Cardiac muscle cell (in vitro differentiated cells and primary cell): ENCODE data around the gene GLTPD2. TPM values are rescaled to one million over a fixed set of nuclear protein-coding genes. Genes with fewer than 3 reads are reported as not detected.

ENCODE experiments used
- DNase-seq, 2 donors: peaks; one replicate each; pipeline versions ENCODE4 v3.0.0 to v3.0.0-alpha.2; 2010 to 2017; ENCODE audit warnings: low read depth in 1 of 2, low spot score in 1 of 2
- H3K27ac ChIP-seq: fragments of 200-600 bp; sonication (generic); 2 replicates; pipeline ENCODE4 v1.5.1; 2016
- H3K27me3 ChIP-seq: fragments of 200-600 bp; sonication (generic); 2 replicates; pipeline ENCODE4 v1.6.0; 2016; ENCODE audit warnings: control low read depth
- H3K36me3 ChIP-seq: fragments of 200-600 bp; sonication (generic); 2 replicates; pipeline ENCODE4 v1.5.1; 2016; ENCODE audit warnings: control low read depth
- H3K4me1 ChIP-seq: fragments of 200-600 bp; sonication (generic); 2 replicates; pipeline ENCODE4 v1.8.1; 2017; ENCODE audit warnings: low read depth, mild to moderate bottlenecking, mixed run types
- H3K4me3 ChIP-seq: fragments of 200-600 bp; sonication (generic); 2 replicates; pipeline ENCODE4 v1.5.1; 2016; ENCODE audit warnings: mild to moderate bottlenecking
- H3K9me3 ChIP-seq: fragments of 200-600 bp; sonication (generic); 2 replicates; pipeline ENCODE4 v1.5.1; 2017; ENCODE audit warnings: low read depth, mild to moderate bottlenecking, control low read depth
- polyA plus RNA-seq: library from polyadenylated mRNA; unstranded; fragments of >200 nt; fragmentation: Nextera tagmentation; extraction: Ambion mirVana; gene quantifications from 2 replicates; pipeline ENCODE4 v1.2.1, GENCODE V29; 2016
- total RNA-seq: library from RNA; depleted of rRNA; stranded (reverse); fragments of >200 nt; gene quantifications from 2 replicates; pipeline ENCODE4 v1.2.3, GENCODE V29; 2016
- TF ChIP-seq, protein P1 (sequence below): IDR thresholded peaks from 2 replicates; pipeline ENCODE4 v1.5.1; 2012; ENCODE audit warnings: low read depth, mild to moderate bottlenecking, low read length

The GLTPD2 gene
- total and polyA plus RNA-seq, 2 experiments from 2014 or later: 5.4 TPM; not detected in 1

DNA sequence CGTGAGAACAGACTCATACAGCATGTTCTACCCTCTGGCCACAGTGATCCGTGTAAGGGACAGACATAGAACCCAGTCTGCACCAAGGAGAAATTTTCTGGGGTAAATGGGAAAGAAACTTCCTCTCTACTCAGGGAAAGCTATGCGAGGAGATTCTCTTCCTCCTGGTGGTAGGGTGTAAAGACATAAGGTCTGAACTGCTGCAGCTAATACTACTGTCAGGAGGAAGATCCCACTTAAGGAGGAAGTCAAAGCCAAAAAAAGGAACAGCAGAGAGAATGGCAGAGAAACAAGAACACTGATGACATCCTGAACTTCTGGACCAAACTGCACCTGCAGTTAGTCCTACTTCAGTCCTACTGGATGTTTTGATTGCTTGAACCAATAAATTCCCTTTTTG is 24.2 kb upstream of the GLTPD2 start:
- Histone ChIP-seq H3K36me3 (no peaks in the 10 kb centered on the region), H3K27ac (no peak overlapping the region), H3K4me1 (no peaks in the 10 kb centered on the region), H3K27me3 (no peaks in the 10 kb centered on the region), H3K9me3 (no peaks in the 10 kb centered on the region), H3K4me3 (no peak overlapping the region)
- no peak for DNase-seq
- TF ChIP-seq, protein P1, sequence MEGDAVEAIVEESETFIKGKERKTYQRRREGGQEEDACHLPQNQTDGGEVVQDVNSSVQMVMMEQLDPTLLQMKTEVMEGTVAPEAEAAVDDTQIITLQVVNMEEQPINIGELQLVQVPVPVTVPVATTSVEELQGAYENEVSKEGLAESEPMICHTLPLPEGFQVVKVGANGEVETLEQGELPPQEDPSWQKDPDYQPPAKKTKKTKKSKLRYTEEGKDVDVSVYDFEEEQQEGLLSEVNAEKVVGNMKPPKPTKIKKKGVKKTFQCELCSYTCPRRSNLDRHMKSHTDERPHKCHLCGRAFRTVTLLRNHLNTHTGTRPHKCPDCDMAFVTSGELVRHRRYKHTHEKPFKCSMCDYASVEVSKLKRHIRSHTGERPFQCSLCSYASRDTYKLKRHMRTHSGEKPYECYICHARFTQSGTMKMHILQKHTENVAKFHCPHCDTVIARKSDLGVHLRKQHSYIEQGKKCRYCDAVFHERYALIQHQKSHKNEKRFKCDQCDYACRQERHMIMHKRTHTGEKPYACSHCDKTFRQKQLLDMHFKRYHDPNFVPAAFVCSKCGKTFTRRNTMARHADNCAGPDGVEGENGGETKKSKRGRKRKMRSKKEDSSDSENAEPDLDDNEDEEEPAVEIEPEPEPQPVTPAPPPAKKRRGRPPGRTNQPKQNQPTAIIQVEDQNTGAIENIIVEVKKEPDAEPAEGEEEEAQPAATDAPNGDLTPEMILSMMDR: no peak

DNA sequence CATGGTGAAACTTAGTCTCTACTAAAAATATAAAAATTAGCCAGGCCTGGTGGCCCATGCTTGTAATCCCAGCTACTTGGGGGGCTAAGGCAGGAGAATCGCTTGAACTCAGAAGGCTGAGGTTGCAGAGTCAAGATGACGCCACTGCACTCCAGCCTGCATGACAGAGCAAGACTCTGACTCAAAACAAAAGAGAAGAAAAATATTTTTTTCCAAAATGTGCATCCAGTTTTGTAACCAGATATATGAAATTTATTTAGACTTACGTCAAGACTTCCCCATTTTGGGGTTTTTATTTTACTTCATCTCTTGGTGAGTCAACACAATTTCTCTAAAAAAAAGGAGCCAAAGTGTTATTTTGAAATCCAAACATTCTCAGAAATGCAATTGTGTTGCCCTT is 22.6 kb upstream of the GLTPD2 start:
- no peaks in the 10 kb centered on the region for H3K9me3 ChIP-seq
- no peaks in the 10 kb centered on the region for H3K27me3 ChIP-seq
- no peaks in the 10 kb centered on the region for H3K4me1 ChIP-seq
- no peak for DNase-seq
- TF ChIP-seq, protein P1: no peak
- H3K4me3 ChIP-seq: no peak overlapping the region
- no peak overlapping the region for H3K27ac ChIP-seq
- no peaks in the 10 kb centered on the region for H3K36me3 ChIP-seq

DNA sequence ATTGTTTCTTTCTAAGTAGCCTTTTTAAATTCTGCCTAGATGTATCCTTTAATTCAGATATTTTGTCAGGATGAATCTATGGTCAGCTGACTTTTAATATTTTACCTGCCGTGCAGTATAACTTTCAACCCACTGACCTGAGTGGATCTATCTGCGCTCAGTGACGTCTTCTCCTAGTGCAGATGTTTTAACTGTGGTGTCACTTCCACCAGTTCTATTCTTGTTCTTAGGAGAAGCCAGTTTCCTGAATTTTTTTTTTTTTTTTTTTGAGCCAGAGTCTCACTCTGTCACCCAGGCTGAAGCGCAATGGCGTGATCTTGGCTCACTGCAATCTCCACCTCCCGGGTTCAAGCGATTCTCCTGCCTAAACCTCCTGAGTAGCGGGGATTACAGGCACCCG is 22.0 kb upstream of the GLTPD2 start:
- Histone ChIP-seq H3K4me1 (no peaks in the 10 kb centered on the region), H3K36me3 (no peaks in the 10 kb centered on the region), H3K9me3 (no peaks in the 10 kb centered on the region), H3K27me3 (no peaks in the 10 kb centered on the region), H3K4me3 (no peak overlapping the region), H3K27ac (no peak overlapping the region)
- no peak for DNase-seq
- TF ChIP-seq, protein P1: no peak

DNA sequence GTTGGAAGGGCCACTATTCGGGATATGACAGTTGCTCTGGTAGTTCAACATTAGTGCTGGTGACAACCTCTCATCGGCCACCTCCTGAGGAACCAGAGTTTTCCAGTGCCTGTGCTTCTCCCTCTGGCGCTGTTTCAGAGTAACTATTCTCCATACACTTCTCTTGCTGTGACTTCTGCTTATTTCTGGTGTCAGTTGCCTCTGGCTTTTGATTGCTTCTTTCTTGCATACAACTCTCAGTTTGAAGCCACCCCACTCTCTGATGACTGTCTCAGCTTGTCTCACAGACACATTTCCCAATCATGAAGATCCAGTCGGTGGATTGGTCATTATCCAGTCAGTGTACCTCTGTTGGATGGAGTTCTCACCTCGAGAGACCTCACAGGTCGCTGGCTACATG is 20.5 kb upstream of the GLTPD2 start:
- TF ChIP-seq, protein P1: no peak

DNA sequence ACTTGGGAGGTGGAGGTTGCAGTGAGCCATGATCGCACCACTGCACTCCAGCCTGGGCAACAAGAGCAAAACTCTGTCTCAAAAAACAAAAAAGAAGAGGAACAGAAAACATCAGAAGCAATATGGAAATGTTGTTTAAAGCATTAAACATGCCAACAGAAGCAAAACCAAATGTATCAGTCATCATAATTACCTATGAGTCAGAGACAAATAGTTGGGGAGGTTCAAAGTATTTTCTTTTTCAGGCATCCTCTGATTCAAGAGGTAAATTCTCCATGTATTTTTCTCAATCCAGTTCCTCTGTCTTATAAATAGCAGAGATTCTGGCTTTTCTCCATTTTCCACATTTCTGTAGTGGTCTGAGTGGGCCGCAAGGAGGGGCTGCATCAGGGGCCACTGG is 19.1 kb upstream of the GLTPD2 start:
- no peak for DNase-seq
- H3K9me3 ChIP-seq: no peaks in the 10 kb centered on the region
- TF ChIP-seq, protein P1: no peak
- no peaks in the 10 kb centered on the region for H3K36me3 ChIP-seq
- no peaks in the 10 kb centered on the region for H3K27me3 ChIP-seq
- no peaks in the 10 kb centered on the region for H3K4me1 ChIP-seq
- no peak overlapping the region for H3K27ac ChIP-seq
- no peak overlapping the region for H3K4me3 ChIP-seq

More for the DNA sequence above, 20.5 kb upstream of the GLTPD2 start:
- Histone ChIP-seq H3K27ac (no peak overlapping the region), H3K4me1 (no peaks in the 10 kb centered on the region), H3K4me3 (no peak overlapping the region), H3K27me3 (no peaks in the 10 kb centered on the region), H3K36me3 (no peaks in the 10 kb centered on the region), H3K9me3 (no peaks in the 10 kb centered on the region)
- DNase-seq: no peak

DNA sequence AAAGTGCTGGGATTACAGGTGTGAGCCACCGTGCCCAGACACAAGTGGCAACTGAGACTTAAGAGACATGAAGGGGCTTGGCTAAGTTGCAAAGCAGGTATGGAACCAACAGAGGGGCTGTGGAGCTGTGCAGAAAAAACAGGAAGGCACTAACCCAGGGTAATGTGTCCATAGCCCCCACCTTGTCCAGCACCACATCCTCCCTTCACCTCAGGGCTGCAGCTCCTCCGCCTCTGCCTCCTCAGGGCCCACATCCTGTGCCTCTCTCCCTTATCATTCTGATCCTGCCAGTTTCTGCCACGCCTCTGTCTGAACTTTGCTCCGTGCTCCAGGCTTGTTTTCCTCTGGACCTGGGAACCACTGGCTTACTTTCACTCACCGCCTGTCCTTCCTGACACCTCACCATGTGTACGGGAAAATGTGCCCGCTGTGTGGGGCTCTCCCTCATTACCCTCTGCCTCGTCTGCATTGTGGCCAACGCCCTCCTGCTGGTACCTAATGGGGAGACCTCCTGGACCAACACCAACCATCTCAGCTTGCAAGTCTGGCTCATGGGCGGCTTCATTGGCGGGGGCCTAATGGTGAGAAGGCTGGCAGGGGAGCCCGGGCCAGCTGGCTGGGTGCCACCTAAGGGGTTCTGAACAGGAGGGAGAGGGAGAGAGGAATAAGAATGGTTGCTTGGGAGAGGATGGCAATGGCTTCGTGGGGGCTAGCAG is 17.1 kb upstream of the GLTPD2 start, which contains the start of gene TM4SF5:
Gene TM4SF5, plus strand, starts transcription at position 368 of the 716 bp plus-strand sequence. Its CDS starts 37 bp downstream, at position 405.
- H3K27ac ChIP-seq: no peak within 1 kb of the TSS
- no peak for DNase-seq
- H3K9me3 ChIP-seq: no peaks in the 10 kb centered on the region
- H3K4me1 ChIP-seq: no peaks in the 10 kb centered on the region
- H3K4me3 ChIP-seq: no peak within 1 kb of the TSS
- no peaks in the 10 kb centered on the region for H3K27me3 ChIP-seq
- no peaks in the 10 kb centered on the region for H3K36me3 ChIP-seq
- TF ChIP-seq, protein P1: no peak
